Measurements from ENCODE around the gene STX16. TPM values are rescaled to one million over a fixed set of nuclear protein-coding genes. Genes with fewer than 3 reads are reported as not detected.
A peak's percentile ranks its signal among the peaks of the same experiment; 100 is the strongest.

Gene STX16
- total and polyA plus RNA-seq, 9 of the 15 experiments (the other 6 are each of a cell fraction or from before 2014, with no cell fraction given) = 4.4 to 43.5 (median 14.7) TPM

DNA sequence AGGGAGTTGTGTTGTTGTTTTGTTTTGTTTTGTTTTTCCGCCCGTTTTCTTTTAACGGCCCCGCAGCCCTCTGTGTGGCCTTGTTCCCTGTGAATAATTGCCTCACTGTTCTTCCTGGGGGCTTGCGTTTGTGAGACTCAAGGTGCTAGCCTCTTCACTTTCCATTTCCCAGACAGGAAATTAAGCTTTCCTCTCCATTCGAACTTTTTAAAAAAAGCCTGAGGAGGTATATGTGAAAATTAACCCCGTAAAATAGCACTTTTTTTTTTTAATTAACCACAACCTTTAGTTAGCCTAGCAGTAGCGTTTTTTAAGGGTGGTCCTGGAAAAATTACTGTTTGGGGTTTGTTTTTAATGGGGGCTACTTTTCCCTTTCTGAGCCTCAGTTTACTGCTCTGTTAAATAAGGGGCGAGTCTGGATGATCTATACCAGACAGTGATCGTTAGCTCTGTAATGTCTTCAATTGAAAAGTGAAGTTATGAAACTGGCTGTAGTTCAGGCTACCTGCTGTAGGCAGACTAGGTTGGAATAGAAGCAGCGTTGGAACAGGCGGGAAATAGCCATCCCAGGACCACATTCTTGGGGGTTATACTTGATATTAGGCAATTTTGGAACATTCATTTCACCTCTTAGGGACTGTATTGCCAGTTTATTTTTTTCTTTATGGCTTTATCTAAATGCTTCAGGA lies 1.7 kb downstream of the STX16 start (continued):
- no peak for TF ChIP-seq MYNN (IDR thresholded peaks at IDR 0.05)
- no peak for TF ChIP-seq MYNN (CRISPR knock-in tag; IDR thresholded peaks at IDR 0.05)
- TF ChIP-seq ZNF57 (CRISPR knock-in tag; IDR thresholded peaks at IDR 0.05) = no peak
- TF ChIP-seq FOXK1 (CRISPR knock-in tag; IDR thresholded peaks at IDR 0.05; ENCODE audit: borderline replicate concordance) = no peak
- 0 out of 2 replicates have a peak, but pooled peaks have one; percentile 1 for TF ChIP-seq POLR2H (tag; IDR thresholded peaks at IDR 0.05; ENCODE audit: low read depth)
- 0 out of 2 replicates have a peak, but pooled peaks have one; percentile 8 for TF ChIP-seq ZNF592 (IDR thresholded peaks at IDR 0.05)
- no peak for TF ChIP-seq ZNF639 (CRISPR knock-in tag; conservative IDR thresholded peaks at IDR 0.05 in 1 of 2, IDR thresholded peaks at IDR 0.05 in 1 of 2)
- no peak for TF ChIP-seq JUNB (CRISPR knock-in tag; conservative IDR thresholded peaks at IDR 0.05)
- no peak for TF ChIP-seq KDM1A (IDR thresholded peaks at IDR 0.05)
- TF ChIP-seq SIN3A (IDR thresholded peaks at IDR 0.05; ENCODE audit: borderline replicate concordance in 2 of 2, control insufficient read depth in 1 of 2, low read depth in 2 of 2, low read length in 2 of 2) = 0 out of 4 replicates have a peak, but pooled peaks of 1 of the 2 experiments have one; percentile 34
- no peak for TF ChIP-seq NR2F6 (CRISPR knock-in tag; IDR thresholded peaks at IDR 0.05)
- TF ChIP-seq GMEB1 (CRISPR knock-in tag; IDR thresholded peaks at IDR 0.05) = no peak
- TF ChIP-seq, protein P1, sequence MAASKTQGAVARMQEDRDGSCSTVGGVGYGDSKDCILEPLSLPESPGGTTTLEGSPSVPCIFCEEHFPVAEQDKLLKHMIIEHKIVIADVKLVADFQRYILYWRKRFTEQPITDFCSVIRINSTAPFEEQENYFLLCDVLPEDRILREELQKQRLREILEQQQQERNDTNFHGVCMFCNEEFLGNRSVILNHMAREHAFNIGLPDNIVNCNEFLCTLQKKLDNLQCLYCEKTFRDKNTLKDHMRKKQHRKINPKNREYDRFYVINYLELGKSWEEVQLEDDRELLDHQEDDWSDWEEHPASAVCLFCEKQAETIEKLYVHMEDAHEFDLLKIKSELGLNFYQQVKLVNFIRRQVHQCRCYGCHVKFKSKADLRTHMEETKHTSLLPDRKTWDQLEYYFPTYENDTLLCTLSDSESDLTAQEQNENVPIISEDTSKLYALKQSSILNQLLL (CRISPR knock-in tag; IDR thresholded peaks at IDR 0.05; ENCODE audit: borderline replicate concordance) = no peak
- TF ChIP-seq ZSCAN29 (IDR thresholded peaks at IDR 0.05) = no peak
- no peak for TF ChIP-seq ZNF12 (CRISPR knock-in tag; IDR thresholded peaks at IDR 0.05)
- TF ChIP-seq THRB (CRISPR knock-in tag; conservative IDR thresholded peaks at IDR 0.05) = peak; percentile 43; the same call in 1 of the 2 replicates
- TF ChIP-seq GABPB1 (CRISPR knock-in tag; IDR thresholded peaks at IDR 0.05) = no peak
